ENCODE data around the gene ADGRG6.

Gene ADGRG6

GRCh38 chr6:142482974-142483373, 181.2 kb downstream of the ADGRG6 start:
- no peak for DNase-seq (ENCODE audit: extremely low spot score)
- CTCF ChIA-PET: interaction anchor here (0.8 to 1.3 kb wide), 3 partner anchors 8 to 14 kb away, joined by 3 read pairs; no protein-coding TSS in a partner anchor
- no peak for TF ChIP-seq CTCF (IDR thresholded peaks at IDR 0.05; ENCODE audit: control extremely low read depth, extremely low read depth, low read depth, missing control alignments)
- POLR2A ChIA-PET: no interaction called here

GRCh38 chr6:142485256-142485655, 183.4 kb downstream of the ADGRG6 start:
- ChIA-PET POLR2A (no interaction called here), CTCF (interaction anchor here (1.4 to 2.5 kb wide), 3 partner anchors 8 to 13 kb away, joined by 3 to 16 read pairs (median 9); no protein-coding TSS in a partner anchor)
- TF ChIP-seq CTCF (IDR thresholded peaks at IDR 0.05; ENCODE audit: control extremely low read depth, extremely low read depth, low read depth, missing control alignments): no peak
- no peak for DNase-seq (ENCODE audit: extremely low spot score)

- no peak for TF ChIP-seq CTCF (IDR thresholded peaks at IDR 0.05; ENCODE audit: control extremely low read depth, extremely low read depth, low read depth, missing control alignments)
- CTCF ChIA-PET: interaction anchor here (1.5 to 1.7 kb wide), 2 partner anchors 15 to 16 kb away, joined by 3 to 6 read pairs; no protein-coding TSS in a partner anchor
- no peak for DNase-seq (ENCODE audit: extremely low spot score)
- POLR2A ChIA-PET: no interaction called here
Observed at GRCh38 chr6:142489722-142490610, 188.2 kb downstream of the ADGRG6 start.

Data from GM10248 (cell line).